NCI-H1417 (cell line): Measurements from ENCODE around the gene GJA5.

ENCODE experiments used
- DNase-seq, 3 experiments: peaks; one replicate each; lab custom pipeline; 2025; lab: John Stamatoyannopoulos, UW

Gene GJA5

GRCh38 chr1:147762233-147763024 lies 2.0 kb upstream of the GJA5 start:
- no peak for DNase-seq

GRCh38 chr1:147758379-147759100 lies 1.9 kb downstream of the GJA5 start:
- DNase-seq: no peak

- no peak for DNase-seq
Measured at GRCh38 chr1:147757015-147757990, 3.1 kb downstream of the GJA5 start.

- DNase-seq: no peak
Measured at GRCh38 chr1:147756341-147756740, 4.1 kb downstream of the GJA5 start.

GRCh38 chr1:147754661-147755060 lies 5.7 kb downstream of the GJA5 start:
- DNase-seq: no peak

GRCh38 chr1:147753081-147753480 lies 7.3 kb downstream of the GJA5 start:
- no peak for DNase-seq

GRCh38 chr1:147752511-147752910 lies 7.9 kb downstream of the GJA5 start:
- DNase-seq: no peak

- DNase-seq: no peak
Measured at GRCh38 chr1:147751346-147751745, 9.1 kb downstream of the GJA5 start.

- no peak for DNase-seq
Measured at GRCh38 chr1:147750618-147751217, 9.7 kb downstream of the GJA5 start.

- DNase-seq: no peak
Measured at GRCh38 chr1:147749792-147750191, 10.6 kb downstream of the GJA5 start.

GRCh38 chr1:147748676-147749350 lies 11.6 kb downstream of the GJA5 start:
- DNase-seq: no peak

GRCh38 chr1:147747966-147748365 lies 12.4 kb downstream of the GJA5 start:
- no peak for DNase-seq

GRCh38 chr1:147745271-147745670 lies 15.1 kb downstream of the GJA5 start:
- DNase-seq: no peak

- DNase-seq: no peak
Measured at GRCh38 chr1:147741065-147741464, 19.3 kb downstream of the GJA5 start.

- DNase-seq: no peak
Measured at GRCh38 chr1:147740391-147740790, 20.0 kb downstream of the GJA5 start.

- no peak for DNase-seq
Measured at GRCh38 chr1:147738739-147739476, 21.5 kb downstream of the GJA5 start.

- no peak for DNase-seq
Measured at GRCh38 chr1:147738129-147738528, 22.3 kb downstream of the GJA5 start.

- no peak for DNase-seq
Measured at GRCh38 chr1:147736883-147737282, 23.5 kb downstream of the GJA5 start.

GRCh38 chr1:147735423-147735822 lies 25.0 kb downstream of the GJA5 start:
- no peak for DNase-seq

GRCh38 chr1:147734291-147734841 lies 26.0 kb downstream of the GJA5 start:
- DNase-seq: peak in 1 of 3 experiments; percentile 75
